ENCODE measurements around the gene SHISA9. TPM values are rescaled to one million over a fixed set of nuclear protein-coding genes. Genes with fewer than 3 reads are reported as not detected.

The SHISA9 gene
- total RNA-seq, 1 donor from 2014 or later: 2.5 TPM

- Mint-ChIP-seq H3K4me1 (peaks cover 20% of the 10 kb centered on the region), H3K9me3 (no peaks in the 10 kb centered on the region), H3K36me3 (no peaks in the 10 kb centered on the region), H3K27ac (no peak overlapping the region), H3K4me3 (no peak overlapping the region), H3K27me3 (ENCODE audit: insufficient read depth, low read depth) (peaks cover 2% of the 10 kb centered on the region)
- no peak for DNase-seq (ENCODE audit: low spot score)
- TF ChIP-seq EZH2phosphoT487 (IDR thresholded peaks at IDR 0.05): no peak
- no peak for TF ChIP-seq EZH2 (IDR thresholded peaks at IDR 0.05)
- TF ChIP-seq, protein P1, sequence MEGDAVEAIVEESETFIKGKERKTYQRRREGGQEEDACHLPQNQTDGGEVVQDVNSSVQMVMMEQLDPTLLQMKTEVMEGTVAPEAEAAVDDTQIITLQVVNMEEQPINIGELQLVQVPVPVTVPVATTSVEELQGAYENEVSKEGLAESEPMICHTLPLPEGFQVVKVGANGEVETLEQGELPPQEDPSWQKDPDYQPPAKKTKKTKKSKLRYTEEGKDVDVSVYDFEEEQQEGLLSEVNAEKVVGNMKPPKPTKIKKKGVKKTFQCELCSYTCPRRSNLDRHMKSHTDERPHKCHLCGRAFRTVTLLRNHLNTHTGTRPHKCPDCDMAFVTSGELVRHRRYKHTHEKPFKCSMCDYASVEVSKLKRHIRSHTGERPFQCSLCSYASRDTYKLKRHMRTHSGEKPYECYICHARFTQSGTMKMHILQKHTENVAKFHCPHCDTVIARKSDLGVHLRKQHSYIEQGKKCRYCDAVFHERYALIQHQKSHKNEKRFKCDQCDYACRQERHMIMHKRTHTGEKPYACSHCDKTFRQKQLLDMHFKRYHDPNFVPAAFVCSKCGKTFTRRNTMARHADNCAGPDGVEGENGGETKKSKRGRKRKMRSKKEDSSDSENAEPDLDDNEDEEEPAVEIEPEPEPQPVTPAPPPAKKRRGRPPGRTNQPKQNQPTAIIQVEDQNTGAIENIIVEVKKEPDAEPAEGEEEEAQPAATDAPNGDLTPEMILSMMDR (IDR thresholded peaks at IDR 0.05): no peak
- Histone ChIP-seq H3K4me1 (peaks cover 14% of the 10 kb centered on the region), H2AFZ (replicated peaks) (no peak overlapping the region), H3K9me3 (ENCODE audit: low read depth) (no peaks in the 10 kb centered on the region), H3K79me2 (ENCODE audit: low read depth) (no peaks in the 10 kb centered on the region), H3K4me2 (no peak overlapping the region), H3K27ac (no peak overlapping the region), H3K27me3 (no peaks in the 10 kb centered on the region), H3F3A (ENCODE audit: low read depth) (peaks cover 10% of the 10 kb centered on the region), H4K20me1 (ENCODE audit: low read depth) (no peaks in the 10 kb centered on the region), H3K9ac (no peak overlapping the region), H3K4me3 (no peak overlapping the region), H3K36me3 (no peaks in the 10 kb centered on the region)
Observed at GRCh38 chr16:12972246-12972645, 70.8 kb downstream of the SHISA9 start.

DNA sequence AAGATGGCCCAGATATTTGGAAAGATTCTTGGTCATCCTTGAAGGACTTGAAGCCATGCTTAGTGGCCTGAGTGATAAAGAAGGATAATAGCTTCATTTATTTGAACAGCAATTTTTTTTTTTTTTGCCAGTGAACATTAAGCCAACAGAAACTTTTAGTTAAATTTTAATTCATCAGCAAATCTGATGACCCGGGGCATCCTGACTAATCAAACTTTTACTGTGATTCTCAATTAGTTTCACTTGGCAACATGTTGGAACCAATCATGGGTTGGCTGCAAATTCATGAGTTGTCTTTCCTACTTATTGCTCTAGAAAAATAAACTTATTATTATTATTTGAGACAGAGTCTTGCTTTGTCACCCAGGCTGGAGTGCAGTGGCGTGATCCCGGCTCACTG, 74.4 kb downstream of the SHISA9 start:
- Mint-ChIP-seq H3K36me3 (peaks cover 2% of the 10 kb centered on the region), H3K9me3 (peaks cover 7% of the 10 kb centered on the region), H3K4me3 (no peak overlapping the region), H3K27me3 (ENCODE audit: insufficient read depth, low read depth) (peaks cover 2% of the 10 kb centered on the region), H3K4me1 (peaks cover 21% of the 10 kb centered on the region), H3K27ac (no peak overlapping the region)
- no peak overlapping the region for H3K4me2 ChIP-seq
- H3K9me3 ChIP-seq (ENCODE audit: low read depth): peaks cover 6% of the 10 kb centered on the region
- no peak overlapping the region for H3K27ac ChIP-seq
- peaks cover 10% of the 10 kb centered on the region for H3F3A ChIP-seq (ENCODE audit: low read depth)
- H3K4me1 ChIP-seq: peaks cover 14% of the 10 kb centered on the region
- H3K4me3 ChIP-seq: no peak overlapping the region
- no peak for TF ChIP-seq EZH2phosphoT487 (IDR thresholded peaks at IDR 0.05)
- TF ChIP-seq EZH2 (IDR thresholded peaks at IDR 0.05): no peak
- TF ChIP-seq, protein P1 (IDR thresholded peaks at IDR 0.05): no peak
- H2AFZ ChIP-seq (replicated peaks): no peak overlapping the region
- H3K27me3 ChIP-seq: no peaks in the 10 kb centered on the region
- H3K9ac ChIP-seq: no peak overlapping the region
- no peaks in the 10 kb centered on the region for H4K20me1 ChIP-seq (ENCODE audit: low read depth)
- no peaks in the 10 kb centered on the region for H3K36me3 ChIP-seq
- H3K79me2 ChIP-seq (ENCODE audit: low read depth): no peaks in the 10 kb centered on the region
- DNase-seq (ENCODE audit: low spot score): no peak

- no peak overlapping the region for H3K4me3 ChIP-seq
- peaks cover 2% of the 10 kb centered on the region for H3K27me3 Mint-ChIP-seq (ENCODE audit: insufficient read depth, low read depth)
- no peak overlapping the region for H3K9ac ChIP-seq
- H3K4me3 Mint-ChIP-seq: no peak overlapping the region
- DNase-seq (ENCODE audit: low spot score): no peak
- no peaks in the 10 kb centered on the region for H3K36me3 ChIP-seq
- no peaks in the 10 kb centered on the region for H3K79me2 ChIP-seq (ENCODE audit: low read depth)
- peaks cover 10% of the 10 kb centered on the region for H3K4me1 ChIP-seq
- no peak overlapping the region for H3K27ac Mint-ChIP-seq
- H3K4me1 Mint-ChIP-seq: peaks cover 14% of the 10 kb centered on the region
- no peaks in the 10 kb centered on the region for H4K20me1 ChIP-seq (ENCODE audit: low read depth)
- H2AFZ ChIP-seq (replicated peaks): no peak overlapping the region
- peaks cover 9% of the 10 kb centered on the region for H3K9me3 Mint-ChIP-seq
- H3K36me3 Mint-ChIP-seq: peaks cover 2% of the 10 kb centered on the region
- H3F3A ChIP-seq (ENCODE audit: low read depth): peaks cover 10% of the 10 kb centered on the region
- H3K4me2 ChIP-seq: no peak overlapping the region
- H3K27me3 ChIP-seq: no peaks in the 10 kb centered on the region
- peaks cover 7% of the 10 kb centered on the region for H3K9me3 ChIP-seq (ENCODE audit: low read depth)
- TF ChIP-seq EZH2phosphoT487 (IDR thresholded peaks at IDR 0.05) (no peak), EZH2 (IDR thresholded peaks at IDR 0.05) (no peak)
- TF ChIP-seq, protein P1 (IDR thresholded peaks at IDR 0.05): no peak
- H3K27ac ChIP-seq: no peak overlapping the region
Observed at GRCh38 chr16:12976496-12976895, 75.1 kb downstream of the SHISA9 start.

All from neural progenitor cell (in vitro differentiated cells).